NCI-H1436 treated with DMSO at 0.1 percent for 48 hours (cell line): Measurements from ENCODE around the gene BRIP1.

Experiments
- DNase-seq: peaks from one replicate; lab custom pipeline; 2025; lab: John Stamatoyannopoulos, UW

Gene BRIP1

GRCh38 chr17:61631800-61632199 lies 231.5 kb downstream of the BRIP1 start:
- DNase-seq = no peak
